Nephron progenitor cell (in vitro differentiated cells): ENCODE measurements around the gene NCKAP5.

Experiments
- DNase-seq: peaks from one replicate; pipeline ENCODE4 v3.0.0; 2021
- H3K27ac Mint-ChIP-seq: 2 replicates; pipeline ENCODE4 v1.8.0; 2021; ENCODE audit warnings: mild to moderate bottlenecking, moderate library complexity, mixed read lengths
- H3K27me3 Mint-ChIP-seq: 2 replicates; pipeline ENCODE4 v1.8.0; 2021; ENCODE audit warnings: mild to moderate bottlenecking, low read depth, mixed read lengths; ENCODE audit not compliant: poor library complexity
- H3K36me3 Mint-ChIP-seq: 2 replicates; pipeline ENCODE4 v1.8.0; 2021; ENCODE audit warnings: low read depth, mixed read lengths
- H3K4me1 Mint-ChIP-seq: 2 replicates; pipeline ENCODE4 v1.8.0; 2021; ENCODE audit warnings: mixed read lengths
- H3K4me3 Mint-ChIP-seq: 2 replicates; pipeline ENCODE4 v1.8.0; 2021; ENCODE audit warnings: mild to moderate bottlenecking, moderate library complexity, mixed read lengths
- H3K9me3 Mint-ChIP-seq: 2 replicates; pipeline ENCODE4 v1.8.0; 2021; ENCODE audit warnings: mild to moderate bottlenecking, moderate library complexity, mixed read lengths
- TF ChIP-seq, protein P1 (sequence below): fragments of 200-600 bp; sonication (generic); IDR thresholded peaks from 2 replicates; pipeline ENCODE4 v1.5.0; 2021; ENCODE audit warnings: antibody characterized with exemption

Gene NCKAP5

DNA sequence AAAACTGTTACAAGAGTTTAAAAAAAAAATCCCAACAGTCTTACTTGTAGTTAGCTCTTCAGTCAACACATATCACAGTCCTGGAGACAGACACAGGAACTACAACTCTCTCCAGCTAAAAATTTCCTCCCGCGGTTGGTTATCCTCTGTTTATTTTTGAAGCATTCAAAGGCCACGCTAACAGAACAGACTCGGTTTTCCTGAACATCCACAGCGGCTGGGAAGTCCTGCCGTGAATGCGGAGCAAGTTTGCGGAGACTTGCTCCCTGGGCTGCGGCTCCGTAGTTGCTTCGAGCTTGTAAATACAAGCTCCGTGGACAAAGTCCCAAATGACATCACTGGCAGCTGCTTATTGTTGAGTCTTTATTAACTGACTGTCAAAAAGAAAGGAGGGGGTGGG, at the start of gene NCKAP5:
Gene NCKAP5, minus strand, starts transcription at position 292 of the 400 bp plus-strand sequence. CDS start 50,937 bp downstream, outside the sequence.
- peaks cover 15% of the 10 kb centered on the region for H3K27me3 Mint-ChIP-seq
- TF ChIP-seq, protein P1, sequence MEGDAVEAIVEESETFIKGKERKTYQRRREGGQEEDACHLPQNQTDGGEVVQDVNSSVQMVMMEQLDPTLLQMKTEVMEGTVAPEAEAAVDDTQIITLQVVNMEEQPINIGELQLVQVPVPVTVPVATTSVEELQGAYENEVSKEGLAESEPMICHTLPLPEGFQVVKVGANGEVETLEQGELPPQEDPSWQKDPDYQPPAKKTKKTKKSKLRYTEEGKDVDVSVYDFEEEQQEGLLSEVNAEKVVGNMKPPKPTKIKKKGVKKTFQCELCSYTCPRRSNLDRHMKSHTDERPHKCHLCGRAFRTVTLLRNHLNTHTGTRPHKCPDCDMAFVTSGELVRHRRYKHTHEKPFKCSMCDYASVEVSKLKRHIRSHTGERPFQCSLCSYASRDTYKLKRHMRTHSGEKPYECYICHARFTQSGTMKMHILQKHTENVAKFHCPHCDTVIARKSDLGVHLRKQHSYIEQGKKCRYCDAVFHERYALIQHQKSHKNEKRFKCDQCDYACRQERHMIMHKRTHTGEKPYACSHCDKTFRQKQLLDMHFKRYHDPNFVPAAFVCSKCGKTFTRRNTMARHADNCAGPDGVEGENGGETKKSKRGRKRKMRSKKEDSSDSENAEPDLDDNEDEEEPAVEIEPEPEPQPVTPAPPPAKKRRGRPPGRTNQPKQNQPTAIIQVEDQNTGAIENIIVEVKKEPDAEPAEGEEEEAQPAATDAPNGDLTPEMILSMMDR: no peak
- H3K4me1 Mint-ChIP-seq: peaks cover 72% of the 10 kb centered on the region
- H3K9me3 Mint-ChIP-seq: no peaks in the 10 kb centered on the region
- H3K36me3 Mint-ChIP-seq: no peaks in the 10 kb centered on the region
- H3K4me3 Mint-ChIP-seq: peak within 1 kb of the TSS; percentile 57
- peak within 1 kb of the TSS; percentile 1 for H3K27ac Mint-ChIP-seq
- DNase-seq: no peak

DNA sequence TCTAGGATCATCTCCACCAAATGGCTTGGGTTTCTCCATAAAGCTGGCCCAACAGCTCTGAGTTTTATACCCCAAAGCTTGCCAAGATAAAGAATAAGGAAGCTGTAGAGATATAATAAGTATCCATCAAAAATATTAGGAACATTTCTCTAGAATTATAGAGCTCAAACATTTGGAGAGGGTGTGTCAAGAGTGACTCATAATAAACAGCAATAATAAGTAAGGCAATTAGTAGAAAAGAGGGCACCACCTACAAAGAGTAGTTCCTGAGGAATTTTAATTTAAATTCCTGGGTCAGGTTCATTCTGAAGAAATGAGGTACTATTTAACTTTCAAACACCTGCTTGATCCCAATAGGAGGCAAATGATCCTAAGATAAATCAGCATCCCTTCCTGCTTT, 41.4 kb upstream of the NCKAP5 start:
- H3K27ac Mint-ChIP-seq: no peak overlapping the region
- TF ChIP-seq, protein P1: no peak
- no peak for DNase-seq
- peaks cover 3% of the 10 kb centered on the region for H3K27me3 Mint-ChIP-seq
- peaks cover 7% of the 10 kb centered on the region for H3K9me3 Mint-ChIP-seq
- H3K36me3 Mint-ChIP-seq: peaks cover 9% of the 10 kb centered on the region
- H3K4me1 Mint-ChIP-seq: peaks cover 26% of the 10 kb centered on the region
- H3K4me3 Mint-ChIP-seq: no peak overlapping the region

DNA sequence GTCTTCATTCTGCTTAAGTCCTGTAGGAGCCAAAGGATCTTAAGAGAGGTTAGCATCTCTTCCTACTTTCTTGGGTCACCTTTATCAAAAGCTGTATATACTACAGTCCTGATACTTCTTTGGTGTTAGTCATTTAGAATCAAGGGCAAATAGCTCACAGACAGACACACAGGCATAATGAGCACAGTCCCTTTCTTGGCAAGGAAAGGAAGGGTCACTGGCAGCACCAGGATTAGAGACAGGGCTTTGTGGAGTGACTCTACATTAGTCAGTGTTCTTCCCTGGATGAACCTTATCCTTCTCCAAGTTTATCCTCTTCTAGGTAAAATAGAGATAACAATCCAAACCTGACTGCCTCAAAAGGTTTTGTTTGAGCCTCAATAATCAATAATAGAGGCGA, 40.0 kb upstream of the NCKAP5 start:
- H3K27me3 Mint-ChIP-seq: peaks cover 3% of the 10 kb centered on the region

DNA sequence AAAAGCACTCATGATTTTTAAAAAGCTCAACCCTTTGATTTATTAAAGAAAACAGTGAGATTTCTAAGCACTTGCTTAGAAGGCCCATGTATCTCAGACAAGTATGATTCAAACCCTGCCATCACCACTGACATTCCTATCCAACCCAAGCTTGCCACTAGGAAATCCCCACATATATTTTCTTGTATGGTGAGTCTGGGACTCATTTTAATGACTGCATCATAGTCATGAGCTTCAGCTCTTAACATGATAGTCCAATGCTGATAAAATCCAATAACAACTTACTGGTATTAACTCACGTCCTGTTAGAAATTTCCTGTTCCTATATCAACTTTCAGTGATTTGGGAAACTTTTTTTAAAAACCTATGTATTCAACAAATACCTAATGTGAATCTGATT, 39.4 kb upstream of the NCKAP5 start:
- Mint-ChIP-seq H3K4me3 (no peak overlapping the region), H3K27me3 (peaks cover 3% of the 10 kb centered on the region), H3K9me3 (no peaks in the 10 kb centered on the region), H3K36me3 (no peaks in the 10 kb centered on the region), H3K4me1 (peaks cover 32% of the 10 kb centered on the region), H3K27ac (no peak overlapping the region)
- TF ChIP-seq, protein P1: no peak
- DNase-seq: no peak

More for the DNA sequence above, 40.0 kb upstream of the NCKAP5 start:
- TF ChIP-seq, protein P1: no peak
- H3K9me3 Mint-ChIP-seq: no peaks in the 10 kb centered on the region
- peaks cover 32% of the 10 kb centered on the region for H3K4me1 Mint-ChIP-seq
- DNase-seq: no peak
- H3K36me3 Mint-ChIP-seq: no peaks in the 10 kb centered on the region
- no peak overlapping the region for H3K27ac Mint-ChIP-seq
- no peak overlapping the region for H3K4me3 Mint-ChIP-seq

DNA sequence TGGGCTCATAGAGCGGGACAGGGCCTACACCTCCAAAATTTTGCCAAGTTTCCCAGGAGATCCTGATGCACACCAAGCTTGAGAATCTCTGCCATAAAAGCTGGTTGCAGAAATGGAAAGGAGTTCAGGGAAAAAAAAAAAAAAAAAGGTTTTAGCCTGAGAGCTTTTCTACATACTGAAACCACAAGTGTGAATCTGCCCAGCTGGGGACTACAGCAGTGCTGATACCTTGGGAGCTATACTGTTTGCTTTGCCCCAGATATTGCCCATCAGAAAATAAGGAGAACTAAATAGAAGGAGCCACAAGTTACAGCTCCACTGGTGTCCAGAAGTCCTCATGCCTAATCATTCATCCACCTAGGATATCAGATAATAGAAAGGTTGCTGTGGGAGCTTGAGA, 38.4 kb upstream of the NCKAP5 start:
- Mint-ChIP-seq H3K27ac (no peak overlapping the region), H3K27me3 (peaks cover 3% of the 10 kb centered on the region), H3K36me3 (no peaks in the 10 kb centered on the region), H3K4me1 (peaks cover 32% of the 10 kb centered on the region), H3K4me3 (no peak overlapping the region), H3K9me3 (no peaks in the 10 kb centered on the region)
- DNase-seq: no peak
- TF ChIP-seq, protein P1: no peak

DNA sequence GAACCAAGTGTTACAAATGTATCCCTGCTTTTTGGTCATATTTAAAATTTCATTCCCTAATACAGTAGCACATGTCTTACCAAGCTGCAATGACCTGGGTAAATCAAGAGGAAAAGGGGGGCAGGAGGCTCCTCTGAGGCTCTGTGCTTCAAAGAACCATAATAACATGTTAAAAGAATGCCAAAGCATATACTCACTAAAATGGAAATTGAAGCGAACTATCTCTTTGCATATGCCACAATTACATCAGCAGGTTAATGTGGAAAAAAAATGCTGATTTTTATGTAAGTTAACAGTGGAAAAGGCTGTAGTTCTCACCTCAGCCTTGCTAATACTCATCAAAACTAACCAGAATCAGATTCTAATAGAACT, 37.5 kb upstream of the NCKAP5 start:
- no peaks in the 10 kb centered on the region for H3K9me3 Mint-ChIP-seq
- no peaks in the 10 kb centered on the region for H3K36me3 Mint-ChIP-seq
- H3K27ac Mint-ChIP-seq: no peak overlapping the region
- TF ChIP-seq, protein P1: no peak
- DNase-seq: no peak
- H3K4me1 Mint-ChIP-seq: peaks cover 31% of the 10 kb centered on the region
- H3K27me3 Mint-ChIP-seq: peaks cover 3% of the 10 kb centered on the region
- no peak overlapping the region for H3K4me3 Mint-ChIP-seq
